A673 (cell line): Measurements from ENCODE around the gene SKAP1. TPM values are rescaled to one million over a fixed set of nuclear protein-coding genes. Genes with fewer than 3 reads are reported as not detected.

Experiments
- BruUV-seq: library from RNA; stranded (reverse); fragments of 400-500 nt; replicated peaks from 2 replicates; lab custom pipeline; 2021; lab: Mats Ljungman, UMichigan
- CTCF ChIA-PET: fragments of 300-600 bp; sonication (Branson Sonifier 250); formaldehyde crosslinking; loops from one replicate; lab custom pipeline; 2022; ENCODE audit warnings: antibody characterized with exemption; lab: Charles Lee
- POLR2A ChIA-PET: fragments of 300-600 bp; sonication (Branson Sonifier 250); formaldehyde crosslinking; loops from one replicate; lab custom pipeline; 2022; ENCODE audit warnings: antibody characterized with exemption; ENCODE audit not compliant: low non-redundant PET; lab: Charles Lee
- DNase-seq: peaks from one replicate; pipeline ENCODE4 v3.0.0-alpha.2; 2015; ENCODE audit warnings: low spot score
- H3K27ac ChIP-seq: fragments of 200-600 bp; sonication (generic); 2 replicates; pipeline ENCODE4 v1.5.1; 2016; ENCODE audit warnings: mixed run types, low read depth, mild to moderate bottlenecking, mixed read lengths, antibody characterized with exemption, low read length; ENCODE audit not compliant: poor library complexity, severe bottlenecking
- H3K27me3 ChIP-seq: fragments of 200-600 bp; sonication (generic); replicated peaks from 2 replicates; pipeline ENCODE4 v1.6.1; 2017; ENCODE audit warnings: mixed run types, low read depth, mild to moderate bottlenecking, mixed read lengths, antibody characterized with exemption, low read length; ENCODE audit not compliant: insufficient read depth, poor library complexity
- H3K36me3 ChIP-seq: fragments of 200-600 bp; sonication (generic); 2 replicates; pipeline ENCODE4 v1.6.1; 2016; ENCODE audit warnings: mixed run types, mild to moderate bottlenecking, mixed read lengths, antibody characterized with exemption, low read length; ENCODE audit not compliant: insufficient read depth, poor library complexity, severe bottlenecking
- H3K4me1 ChIP-seq: fragments of 200-600 bp; sonication (generic); 2 replicates; pipeline ENCODE4 v1.6.1; 2017; ENCODE audit warnings: mixed run types, mild to moderate bottlenecking, mixed read lengths, antibody characterized with exemption, low read length; ENCODE audit not compliant: insufficient read depth, poor library complexity, severe bottlenecking
- H3K4me3 ChIP-seq: fragments of 200-600 bp; sonication (generic); 2 replicates; pipeline ENCODE4 v1.5.1; 2016; ENCODE audit warnings: low read depth, mixed run types, mild to moderate bottlenecking, mixed read lengths, low read length; ENCODE audit not compliant: poor library complexity, severe bottlenecking
- H3K9me3 ChIP-seq: fragments of 200-600 bp; sonication (generic); 2 replicates; pipeline ENCODE4 v1.6.1; 2016; ENCODE audit warnings: mixed run types, low read depth, mild to moderate bottlenecking, mixed read lengths, antibody characterized with exemption, low read length; ENCODE audit not compliant: poor library complexity, severe bottlenecking
- CTCF ChIP-seq: fragments of 300-800, 200-600 bp; sonication (generic); conservative IDR thresholded peaks from 2 replicates; pipeline ENCODE4 v1.5.1; 2017; ENCODE audit warnings: low read depth, mild to moderate bottlenecking, antibody characterized with exemption, low read length, moderate library complexity, mixed read lengths
- EZH2 ChIP-seq: fragments of 200-600 bp; sonication (generic); IDR thresholded peaks from 2 replicates; pipeline ENCODE4 v1.6.1; 2017; ENCODE audit warnings: borderline replicate concordance, low read depth, mild to moderate bottlenecking, mixed read lengths, antibody characterized with exemption, low read length; ENCODE audit not compliant: poor library complexity, severe bottlenecking
- intact Hi-C: fragments of 100-400 bp; cut with micrococcal nuclease; formaldehyde crosslinking; loops from one replicate; pipeline ENCODE4 v1.10.0; 2022; ENCODE audit not compliant: unreplicated experiment
- total RNA-seq: library from RNA; stranded (reverse); gene quantifications from 2 replicates; pipeline ENCODE4 v1.2.3, GENCODE V29; 2021

The SKAP1 gene
- total RNA-seq, 1 experiment from 2014 or later = not detected

- TF ChIP-seq CTCF = no peak
- ChIA-PET CTCF (no interaction called here), POLR2A (no interaction called here)
- Histone ChIP-seq H3K4me3 (no peak overlapping the region), H3K9me3 (no peaks in the 10 kb centered on the region), H3K27ac (no peak overlapping the region), H3K27me3 (no peaks in the 10 kb centered on the region), H3K4me1 (no peaks in the 10 kb centered on the region), H3K36me3 (no peaks in the 10 kb centered on the region)
- BruUV-seq = no TSS peak
- no peak for DNase-seq
- intact Hi-C loops = loop anchor here (10.0 kb wide), 1 partner anchor 123 kb away; no protein-coding TSS in a partner anchor
Measured at GRCh38 chr17:48211787-48212186, 218.2 kb downstream of the SKAP1 start.

GRCh38 chr17:48211011-48211410, 219.0 kb downstream of the SKAP1 start:
- TF ChIP-seq CTCF (no peak), EZH2 (no peak)
- Histone ChIP-seq H3K36me3 (no peaks in the 10 kb centered on the region), H3K9me3 (no peaks in the 10 kb centered on the region), H3K4me3 (no peak overlapping the region), H3K27ac (no peak overlapping the region), H3K4me1 (no peaks in the 10 kb centered on the region), H3K27me3 (no peaks in the 10 kb centered on the region)
- BruUV-seq = no TSS peak
- intact Hi-C loops = loop anchor here (10.0 kb wide), 1 partner anchor 124 kb away; no protein-coding TSS in a partner anchor
- ChIA-PET CTCF (no interaction called here), POLR2A (no interaction called here)
- no peak for DNase-seq

GRCh38 chr17:48209973-48210372, 220.0 kb downstream of the SKAP1 start:
- POLR2A ChIA-PET = no interaction called here
- Histone ChIP-seq H3K4me3 (no peak overlapping the region), H3K4me1 (no peaks in the 10 kb centered on the region), H3K9me3 (no peaks in the 10 kb centered on the region), H3K27ac (no peak overlapping the region), H3K36me3 (no peaks in the 10 kb centered on the region), H3K27me3 (no peaks in the 10 kb centered on the region)
- DNase-seq = no peak
- no TSS peak for BruUV-seq
- intact Hi-C loops = loop anchor here (10.0 kb wide), 1 partner anchor 125 kb away; no protein-coding TSS in a partner anchor
- CTCF ChIA-PET = no interaction called here
- TF ChIP-seq CTCF (no peak), EZH2 (no peak)
